HepG2 (cell line): ENCODE data around the gene FCN3. TPM values are rescaled to one million over a fixed set of nuclear protein-coding genes. Genes with fewer than 3 reads are reported as not detected.
A peak's percentile ranks its signal among the peaks of the same experiment; 100 is the strongest.

Experiments
- ATAC-seq: fragments of 200-7000 bp; cut with Tn5 transposase; 3 replicates; pipeline ENCODE4 v1.9.1; 2020; ENCODE audit warnings: mild to moderate bottlenecking, moderate library complexity
- BruUV-seq: library from RNA; stranded (reverse); fragments of 400-500 nt; replicated peaks from 2 replicates; lab custom pipeline; 2021; lab: Mats Ljungman, UMichigan
- CTCF ChIA-PET: fragments of 300-600 bp; formaldehyde crosslinking; extraction: SDS; loops from one replicate; lab custom pipeline; 2021; ENCODE audit warnings: low total read pairs, inconsistent platforms, low intra/inter-chr PET ratio; lab: Yijun Ruan, JAX
- POLR2A ChIA-PET: fragments of 350-600 bp; sonication (Branson Sonifier 250); formaldehyde crosslinking; loops from one replicate; lab custom pipeline; 2020; ENCODE audit warnings: antibody characterized with exemption, inconsistent platforms; lab: Yijun Ruan, JAX
- DNase-seq: peaks from one replicate; pipeline ENCODE4 v3.0.0-alpha.2; 2015; ENCODE audit warnings: low spot score
- FAIRE-seq: peaks from 3 replicates; lab custom pipeline; 2011; peaks lifted over from hg19 to GRCh38; lab: Jason Lieb, UNC
- H2AFZ ChIP-seq: one replicate; pipeline ENCODE4 v1.6.1; 2011; ENCODE audit warnings: low read length, inconsistent platforms
- H3K27ac ChIP-seq: fragments of 300-600 bp; 3 replicates; pipeline ENCODE4 v1.8.0; 2011; ENCODE audit warnings: mixed run types, mild to moderate bottlenecking, mixed read lengths, low read length, inconsistent platforms; ENCODE audit not compliant: insufficient read depth; ENCODE audit errors: extremely low read length
- H3K27me3 ChIP-seq, 2 experiments: fragments of 200-600 bp in 1 of 2; 2 replicates in 1 of 2; 3 replicates in 1 of 2; pipeline versions ENCODE4 v1.6.0 to v1.8.0; 2011; ENCODE audit warnings: low read length in 2 of 2, mild to moderate bottlenecking in 2 of 2, moderate library complexity in 2 of 2, inconsistent platforms in 1 of 2; ENCODE audit not compliant: insufficient read depth in 2 of 2, control insufficient read depth in 1 of 2
- H3K36me3 ChIP-seq, 2 experiments: fragments of 200-600 bp in 1 of 2; replicated peaks in 1 of 2; 2 replicates in 1 of 2; 3 replicates in 1 of 2; pipeline versions ENCODE4 v1.5.1 to v1.8.0; 2011; ENCODE audit warnings: low read length in 2 of 2, inconsistent platforms in 1 of 2; ENCODE audit not compliant: insufficient read depth in 2 of 2, control insufficient read depth in 1 of 2
- H3K4me1 ChIP-seq: 2 replicates; pipeline ENCODE4 v1.5.1; 2012; ENCODE audit warnings: low read length, inconsistent platforms; ENCODE audit not compliant: insufficient read depth
- H3K4me2 ChIP-seq: 2 replicates; pipeline ENCODE4 v1.6.0; 2011; ENCODE audit warnings: low read depth, low read length, inconsistent platforms
- H3K4me3 ChIP-seq, 3 experiments: fragments of 200-600 bp in 1 of 3; sonication (generic), shearing (Covaris generic) in 1 of 3; replicated peaks in 1 of 3; 2 replicates each; pipeline ENCODE4 v1.5.1; 2011 to 2016; ENCODE audit warnings: low read length in 3 of 3, inconsistent platforms in 2 of 3, low read depth in 2 of 3, mild to moderate bottlenecking in 2 of 3, control low read depth in 1 of 3, mixed read lengths in 1 of 3; ENCODE audit not compliant: insufficient read depth in 1 of 3
- H3K79me2 ChIP-seq: one replicate; pipeline ENCODE4 v1.6.1; 2011; ENCODE audit warnings: low read length, inconsistent platforms; ENCODE audit not compliant: insufficient read depth
- H3K9ac ChIP-seq: 2 replicates; pipeline ENCODE4 v1.6.0; 2011; ENCODE audit warnings: mild to moderate bottlenecking, low read depth, low read length, inconsistent platforms; ENCODE audit not compliant: insufficient read depth
- H3K9me3 ChIP-seq: 2 replicates; pipeline ENCODE4 v1.5.1; 2012; ENCODE audit warnings: mild to moderate bottlenecking, low read length
- H4K20me1 ChIP-seq: 2 replicates; pipeline ENCODE4 v1.6.0; 2011; ENCODE audit warnings: inconsistent platforms, mild to moderate bottlenecking, low read length, moderate library complexity; ENCODE audit not compliant: insufficient read depth
- AGO2 ChIP-seq: fragments of 200-400 bp; formaldehyde crosslinking; optimal IDR thresholded peaks from 2 replicates; pipeline ENCODE3; 2017; ENCODE audit warnings: mild to moderate bottlenecking, low read depth, low read length, moderate library complexity
- ELF1 ChIP-seq: sonication (generic); formaldehyde crosslinking; IDR thresholded peaks from 2 replicates; pipeline ENCODE4 v1.4.0; 2020; ENCODE audit warnings: missing genetic modification reagents
- HNRNPL ChIP-seq: fragments of 200-400 bp; formaldehyde crosslinking; IDR thresholded peaks from 2 replicates; pipeline ENCODE4 v1.6.1; 2017; ENCODE audit warnings: mild to moderate bottlenecking, low read depth, low read length
- KDM3A ChIP-seq: IDR thresholded peaks from 2 replicates; pipeline ENCODE4 v1.6.1; 2018; ENCODE audit warnings: low read depth, missing compliant biosample characterization
- MAFK ChIP-seq, 2 experiments: IDR thresholded peaks in 1 of 2; conservative IDR thresholded peaks in 1 of 2; 2 replicates each; pipeline ENCODE4 v1.6.1; 2011; ENCODE audit warnings: improper control_type of control experiment in 2 of 2, low read length in 2 of 2
- MIER2 ChIP-seq: IDR thresholded peaks from 2 replicates; pipeline ENCODE4 v1.6.1; 2016; ENCODE audit warnings: missing biosample characterization, missing genetic modification reagents
- NFE2L1 ChIP-seq: sonication (generic); formaldehyde crosslinking; IDR thresholded peaks from 2 replicates; pipeline ENCODE4 v1.4.0; 2020; ENCODE audit warnings: missing genetic modification reagents, mild to moderate bottlenecking, borderline replicate concordance
- NONO ChIP-seq, 2 experiments: fragments of 450-650 bp in 1 of 2; sonication (generic) in 1 of 2; formaldehyde crosslinking in 1 of 2; IDR thresholded peaks in 1 of 2; conservative IDR thresholded peaks in 1 of 2; 2 replicates each; pipeline versions ENCODE4 v1.6.1 to v1.8.0; 2017 to 2022; ENCODE audit warnings: mild to moderate bottlenecking in 1 of 2, missing genetic modification reagents in 1 of 2, moderate library complexity in 1 of 2
- RFX5 ChIP-seq: IDR thresholded peaks from 2 replicates; pipeline ENCODE4 v1.6.1; 2011; ENCODE audit warnings: low read depth, low read length, improper control_type of control experiment
- TRIM22 ChIP-seq: fragments of 450-650 bp; IDR thresholded peaks from 2 replicates; pipeline ENCODE4 v1.6.1; 2017
- ZFP90 ChIP-seq: sonication (generic); formaldehyde crosslinking; IDR thresholded peaks from 2 replicates; pipeline ENCODE4 v1.8.0; 2022; ENCODE audit warnings: missing genetic modification reagents, mild to moderate bottlenecking, inconsistent platforms, borderline replicate concordance
- ZFYVE20 ChIP-seq: sonication (generic); formaldehyde crosslinking; IDR thresholded peaks from 2 replicates; pipeline ENCODE4 v1.8.0; 2023; ENCODE audit warnings: low read depth, mild to moderate bottlenecking, moderate library complexity, missing genetic modification reagents, borderline replicate concordance
- ZGPAT ChIP-seq: IDR thresholded peaks from 2 replicates; pipeline ENCODE4 v1.6.1; 2016; ENCODE audit warnings: mild to moderate bottlenecking
- ZNF549 ChIP-seq: sonication (generic); formaldehyde crosslinking; IDR thresholded peaks from 2 replicates; pipeline ENCODE4 v1.5.0; 2020; ENCODE audit warnings: missing genetic modification reagents
- ZNF674 ChIP-seq: sonication (generic); formaldehyde crosslinking; IDR thresholded peaks from 2 replicates; pipeline ENCODE4 v1.5.0; 2020; ENCODE audit warnings: low read depth, mild to moderate bottlenecking, missing genetic modification reagents
- ZNF816 ChIP-seq: sonication (generic); formaldehyde crosslinking; IDR thresholded peaks from 2 replicates; pipeline ENCODE4 v1.8.0; 2022; ENCODE audit warnings: missing genetic modification reagents, mild to moderate bottlenecking, borderline replicate concordance
- WGBS: methylation state at CpG from one replicate; pipeline ENCODE4 v1.1.6; 2017; ENCODE audit warnings: low lambda C conversion rate; 5-methylcytosine and 5-hydroxymethylcytosine counted together
- in situ Hi-C: cut with HindIII; loops from 2 replicates; pipeline ENCODE4 v1.10.0; 2017; ENCODE audit warnings: low pct_unique_long_range_greater_than_20kb; ENCODE audit not compliant: extremely low pct_ligation_motif_present
- intact Hi-C: fragments of 100-400 bp; cut with micrococcal nuclease; formaldehyde crosslinking; loops from one replicate; pipeline ENCODE4 v1.10.0; 2022; ENCODE audit not compliant: unreplicated experiment
- polyA plus RNA-seq, 8 experiments: library from polyadenylated mRNA; depleted of rRNA in 3 of 8; stranded (reverse) in 7 of 8; unstranded in 1 of 8; fragments of >200 nt; fragmentation: Illumina TruSeq in 4 of 8; extraction: Trizol in 4 of 8; gene quantifications; 2 replicates each; pipeline versions ENCODE4 v1.2.1 to v1.2.3, GENCODE V29; 2011 to 2016; ENCODE audit warnings: low read depth in 4 of 8, missing spikeins in 1 of 8, mixed read lengths in 1 of 8; ENCODE audit not compliant: insufficient read depth in 1 of 8
- total RNA-seq, 5 experiments: library from RNA; depleted of rRNA; stranded (reverse); fragments of >200 nt; fragmentation: Illumina TruSeq; extraction: Trizol; gene quantifications; 2 replicates each; pipeline ENCODE4 v1.2.3, GENCODE V29; 2016; ENCODE audit warnings: low read depth in 1 of 5

FCN3 gene
- total and polyA plus RNA-seq, 2 of the 13 experiments (the other 11 are each of a cell fraction or from before 2014, with no cell fraction given) = not detected

GRCh38 chr1:27353166-27353565 lies 21.5 kb downstream of the FCN3 start:
- Histone ChIP-seq H3K79me2 (no peaks in the 10 kb centered on the region), H4K20me1 (no peaks in the 10 kb centered on the region), H3K4me3 (no peak overlapping the region), H2AFZ (no peak overlapping the region), H3K36me3 (0 out of 5 replicates have a peak, but pooled peaks cover 0 to 2% of the 10 kb centered on the region in 2 experiments), H3K9ac (no peak overlapping the region), H3K9me3 (no peaks in the 10 kb centered on the region), H3K27ac (no peak overlapping the region), H3K4me2 (no peak overlapping the region), H3K27me3 (no peaks in the 10 kb centered on the region), H3K4me1 (peaks cover 36% of the 10 kb centered on the region)
- TF ChIP-seq AGO2 = peak; percentile 43
- TF ChIP-seq KDM3A (CRISPR knock-in tag) = no peak
- in situ Hi-C loops (no loop called here), intact Hi-C loops (no loop called here)
- DNase-seq = no peak
- ChIA-PET POLR2A (interaction anchor here (4.8 kb wide), 1 partner anchor 11 kb away, joined by 36 read pairs; the partner anchor contains the start of gene SYTL1), CTCF (no interaction called here)
- no peak for FAIRE-seq
- ATAC-seq = no peak
- WGBS = 96% methylated on average over 3 of the region's 13 CpGs
- no TSS peak for BruUV-seq

- H3K27ac ChIP-seq = peak overlapping the region; percentile 30
- 28% methylated on average over 5 of the region's 8 CpGs for WGBS
- in situ Hi-C loops (no loop called here), intact Hi-C loops (no loop called here)
- peaks cover 28% of the 10 kb centered on the region for H3K4me1 ChIP-seq
- FAIRE-seq (peak; percentile 40), ATAC-seq (peak; percentile 28), DNase-seq (no peak)
- no TSS peak for BruUV-seq
- CTCF ChIA-PET = no interaction called here
- H3K4me2 ChIP-seq = peak overlapping the region; percentile 78
- H2AFZ ChIP-seq = no peak overlapping the region
- POLR2A ChIA-PET = interaction anchor here (1.0 to 4.8 kb wide), 4 partner anchors 9 to 14 kb away, joined by 4 to 36 read pairs (median 6); partner anchors contain the start of gene SYTL1
- no peaks in the 10 kb centered on the region for H3K9me3 ChIP-seq
- no peaks in the 10 kb centered on the region for H4K20me1 ChIP-seq
- H3K79me2 ChIP-seq = no peaks in the 10 kb centered on the region
- no peaks in the 10 kb centered on the region for H3K27me3 ChIP-seq
- peak overlapping the region; percentile 32 to 69 (median 47) for H3K4me3 ChIP-seq
- peak overlapping the region; percentile 35; the same call in 1 of the 2 replicates for H3K9ac ChIP-seq
- H3K36me3 ChIP-seq = no peaks in the 10 kb centered on the region
- TF ChIP-seq ZNF674 (CRISPR knock-in tag) (no peak), RFX5 (no peak), ZFP90 (CRISPR knock-in tag) (no peak), ZFYVE20 (CRISPR knock-in tag) (no peak), TRIM22 (no peak), MIER2 (CRISPR knock-in tag) (no peak), ZNF549 (CRISPR knock-in tag) (no peak), NONO (IDR thresholded peaks at IDR 0.05) (no peak), NONO (CRISPR knock-in tag; conservative IDR thresholded peaks at IDR 0.05) (no peak), NFE2L1 (CRISPR knock-in tag) (no peak), HNRNPL (no peak), ELF1 (CRISPR knock-in tag) (no peak), ZNF816 (CRISPR knock-in tag) (no peak), MAFK (conservative IDR thresholded peaks at IDR 0.05 in 1 of 2, IDR thresholded peaks at IDR 0.05 in 1 of 2; ENCODE audit: low read length in 2 of 2) (no peak), ZGPAT (no peak)
These were observed 23.0 kb downstream of the FCN3 start for GRCh38 chr1:27351541-27352107.
